Right lobe of liver (tissue), 4 donors: Measurements from ENCODE around the gene DOK1.

ENCODE experiments used
- CTCF ChIP-seq, 4 donors: fragments of 200-600 bp in 3 of 4; fragments of 450-650 bp in 1 of 4; IDR thresholded peaks; one replicate each; pipeline versions ENCODE4 v1.5.1 to v1.8.0; 2016 to 2022; ENCODE audit warnings: antibody characterized with exemption in 4 of 4, mild to moderate bottlenecking in 2 of 4
- POLR2A ChIP-seq: fragments of 450-650 bp; IDR thresholded peaks from one replicate; pipeline ENCODE4 v1.6.1; 2017; ENCODE audit warnings: antibody characterized with exemption, mild to moderate bottlenecking
- donor health status: DM: no; HTN: no; CAD: no.
- donor health status: DM: no; HTN: no; CAD: no.
- donor health status: DM: no; HTN: yes; CAD: no.

GRCh38 chr2:74577448-74577847 is 22.9 kb downstream of the DOK1 start:
- no peak for TF ChIP-seq CTCF (IDR thresholded peaks at IDR 0.05)
- no peak for TF ChIP-seq POLR2A
